Erythroblast (primary cell): ENCODE data around the gene NUP58.
A peak's percentile ranks its signal among the peaks of the same experiment; 100 is the strongest.

ENCODE experiments used
- DNase-seq, 2 experiments: peaks; one replicate each; lab custom pipeline; 2025; lab: John Stamatoyannopoulos, UW
- GATA1 ChIP-seq: IDR thresholded peaks from 2 replicates; pipeline ENCODE4 v1.6.1; 2011; ENCODE audit warnings: low read depth, mild to moderate bottlenecking, control low read depth, low read length, moderate library complexity
- POLR2A ChIP-seq: IDR thresholded peaks from 2 replicates; pipeline ENCODE4 v1.6.1; 2011; ENCODE audit warnings: mild to moderate bottlenecking, low read length

The NUP58 gene

GRCh38 chr13:25301347-25302113 lies at the start of gene NUP58:
Gene NUP58 (plus strand): TSS chr13:25301625. CDS start chr13:25301774, 149 bp downstream.
- DNase-seq, result peak; percentile 96 to 98
- TF ChIP-seq GATA1 (no peak), POLR2A (peak; percentile 96)

- TF ChIP-seq GATA1, result no peak
- no peak for DNase-seq
These were observed 49.2 kb upstream of the NUP58 start for GRCh38 chr13:25252225-25252624.

GRCh38 chr13:25252752-25253151 lies 48.7 kb upstream of the NUP58 start:
- DNase-seq, result no peak
- TF ChIP-seq GATA1 (no peak), POLR2A (no peak)

GRCh38 chr13:25253702-25254101 lies 47.7 kb upstream of the NUP58 start:
- TF ChIP-seq GATA1 (no peak), POLR2A (no peak)
- DNase-seq, result no peak

- TF ChIP-seq POLR2A (no peak), GATA1 (no peak)
These were observed 39.2 kb upstream of the NUP58 start for GRCh38 chr13:25262261-25262660.

GRCh38 chr13:25266706-25267105 lies 34.7 kb upstream of the NUP58 start:
- TF ChIP-seq POLR2A, result no peak
- TF ChIP-seq GATA1, result no peak
- no peak for DNase-seq

More at GRCh38 chr13:25262261-25262660, 39.2 kb upstream of the NUP58 start:
- DNase-seq, result no peak

- TF ChIP-seq POLR2A (no peak), GATA1 (no peak)
- DNase-seq, result peak; percentile 29 to 34
These were observed 33.7 kb upstream of the NUP58 start for GRCh38 chr13:25267715-25268114.

GRCh38 chr13:25268561-25268960 lies 32.9 kb upstream of the NUP58 start:
- no peak for TF ChIP-seq GATA1
- no peak for TF ChIP-seq POLR2A

GRCh38 chr13:25276748-25277147 lies 24.7 kb upstream of the NUP58 start:
- TF ChIP-seq POLR2A, result no peak
- TF ChIP-seq GATA1, result no peak
- DNase-seq, result peak in 1 of 2 experiments; percentile 7

More at GRCh38 chr13:25268561-25268960, 32.9 kb upstream of the NUP58 start:
- no peak for DNase-seq

DNA sequence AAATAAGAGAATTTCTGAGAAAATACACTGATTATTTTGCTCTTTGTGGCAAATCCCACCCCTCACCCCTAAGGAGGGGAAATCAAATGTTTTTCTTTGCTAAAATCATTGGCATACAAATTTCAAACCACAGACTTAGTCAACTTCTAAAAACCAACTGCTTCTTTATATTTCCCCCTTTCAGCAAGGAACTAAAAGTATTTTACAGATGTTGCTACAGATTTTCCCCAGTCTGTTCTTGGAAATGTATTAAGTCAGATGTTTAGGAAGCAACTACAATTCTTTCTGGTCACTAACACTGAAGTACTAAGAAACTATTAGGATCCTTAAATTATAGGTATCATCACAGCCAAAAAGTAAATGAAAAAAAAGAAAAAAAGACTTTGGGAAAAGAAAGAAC lies 21.0 kb upstream of the NUP58 start:
- TF ChIP-seq GATA1 (no peak), POLR2A (no peak)
- no peak for DNase-seq

DNA sequence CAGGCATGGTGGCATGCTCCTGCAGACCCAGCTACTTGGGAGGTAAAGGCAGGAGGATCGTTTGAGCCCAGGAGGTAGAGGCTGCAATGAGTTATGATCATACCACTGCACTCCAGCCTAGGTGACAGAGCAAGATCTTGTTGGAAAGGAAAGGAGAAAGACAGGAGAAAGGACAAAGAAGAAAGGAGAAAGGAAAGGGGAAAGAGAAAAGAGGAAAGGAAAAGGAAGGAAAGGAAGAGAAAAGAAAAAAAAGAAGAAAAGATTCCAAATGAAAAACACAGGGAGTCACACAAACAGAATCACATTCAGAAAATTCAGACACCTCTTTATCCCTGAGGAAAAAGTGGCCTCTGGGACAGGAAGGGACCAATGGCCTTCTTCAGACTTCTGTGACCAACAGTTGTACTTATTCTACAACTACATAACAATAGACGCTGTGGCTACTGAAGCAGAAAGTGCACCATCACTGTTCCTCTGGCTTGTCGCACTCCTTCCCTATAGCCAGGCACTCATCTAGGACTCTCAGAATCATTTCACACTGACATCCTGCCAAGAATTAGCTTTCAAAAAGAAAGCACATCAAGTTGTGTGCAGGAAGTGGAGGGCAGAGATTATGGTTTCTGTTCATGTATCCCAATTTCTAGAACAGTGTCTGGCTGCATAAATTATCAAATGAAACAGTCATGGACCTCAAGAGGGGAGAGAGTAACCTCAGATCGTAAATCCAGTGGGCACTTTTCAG lies 20.1 kb upstream of the NUP58 start:
- TF ChIP-seq GATA1 (no peak), POLR2A (no peak)
- DNase-seq, result peak in 1 of 2 experiments; percentile 10

- DNase-seq, result no peak
- TF ChIP-seq GATA1 (no peak), POLR2A (no peak)
These were observed 19.5 kb upstream of the NUP58 start for GRCh38 chr13:25281935-25282332.

DNA sequence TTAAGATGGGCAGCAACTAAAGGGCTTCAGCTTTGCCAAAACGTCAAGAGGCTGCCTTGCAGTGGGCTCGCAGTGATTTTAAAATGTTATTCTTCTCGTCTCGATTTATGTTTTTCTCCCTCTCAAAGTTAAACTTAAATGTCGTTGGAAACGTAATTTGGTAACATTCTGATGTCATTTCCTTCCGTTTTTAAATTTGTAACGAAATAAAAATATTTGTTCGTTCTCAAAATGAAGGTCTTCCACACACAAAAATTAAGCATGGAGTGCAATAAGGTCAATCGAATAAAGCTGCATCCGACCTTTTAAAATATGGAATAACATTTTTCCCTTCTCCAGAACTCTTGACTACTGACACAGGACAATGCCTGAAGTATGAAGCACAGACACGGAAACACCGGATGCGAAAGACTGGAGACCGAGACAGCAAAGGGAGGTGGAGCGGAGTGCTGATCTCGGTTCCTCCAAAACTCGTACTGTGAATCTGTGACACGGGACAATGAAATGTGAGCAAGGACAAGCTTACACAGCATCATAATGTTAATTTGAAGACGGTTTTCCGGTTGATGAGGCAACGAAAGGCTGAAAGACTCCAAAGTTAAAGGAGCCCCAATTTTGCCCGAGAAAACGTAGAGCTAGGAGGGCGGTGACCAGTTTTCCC lies 15.0 kb upstream of the NUP58 start:
- DNase-seq, result peak; percentile 40 to 59
- TF ChIP-seq POLR2A (no peak), GATA1 (no peak)
